Measurements from ENCODE around the gene TMEM238.

TMEM238 gene

DNA sequence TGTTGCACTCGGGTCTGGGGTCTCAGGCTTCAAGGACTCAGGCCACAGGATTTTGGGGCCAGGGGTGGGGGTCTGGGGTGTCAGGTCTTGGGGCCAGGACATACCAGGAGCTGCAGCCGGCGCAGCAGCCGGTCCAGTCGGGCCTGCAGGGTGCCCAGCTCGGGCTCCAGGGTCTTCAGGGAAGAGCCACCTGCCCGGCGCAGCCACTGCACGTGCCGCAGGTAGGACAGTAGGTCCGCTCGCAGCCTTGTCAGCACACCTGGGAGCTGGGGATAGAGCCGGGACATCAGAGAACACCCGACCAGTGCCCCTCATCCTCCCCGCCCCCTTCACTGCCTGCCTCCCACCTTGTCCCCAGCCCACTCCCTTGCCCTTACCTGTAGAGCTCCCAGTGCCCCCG is 16.0 kb downstream of the TMEM238 start:
- no peak overlapping the region for H3K27ac ChIP-seq (ENCODE audit: low read depth, low read length)
- no peaks in the 10 kb centered on the region for H3K9me2 ChIP-seq (replicated peaks; ENCODE audit: control insufficient read depth, low read length)
- no peak for TF ChIP-seq EZH2phosphoT487 (IDR thresholded peaks at IDR 0.05; ENCODE audit: borderline replicate concordance, low read length)
- TF ChIP-seq, protein P1, sequence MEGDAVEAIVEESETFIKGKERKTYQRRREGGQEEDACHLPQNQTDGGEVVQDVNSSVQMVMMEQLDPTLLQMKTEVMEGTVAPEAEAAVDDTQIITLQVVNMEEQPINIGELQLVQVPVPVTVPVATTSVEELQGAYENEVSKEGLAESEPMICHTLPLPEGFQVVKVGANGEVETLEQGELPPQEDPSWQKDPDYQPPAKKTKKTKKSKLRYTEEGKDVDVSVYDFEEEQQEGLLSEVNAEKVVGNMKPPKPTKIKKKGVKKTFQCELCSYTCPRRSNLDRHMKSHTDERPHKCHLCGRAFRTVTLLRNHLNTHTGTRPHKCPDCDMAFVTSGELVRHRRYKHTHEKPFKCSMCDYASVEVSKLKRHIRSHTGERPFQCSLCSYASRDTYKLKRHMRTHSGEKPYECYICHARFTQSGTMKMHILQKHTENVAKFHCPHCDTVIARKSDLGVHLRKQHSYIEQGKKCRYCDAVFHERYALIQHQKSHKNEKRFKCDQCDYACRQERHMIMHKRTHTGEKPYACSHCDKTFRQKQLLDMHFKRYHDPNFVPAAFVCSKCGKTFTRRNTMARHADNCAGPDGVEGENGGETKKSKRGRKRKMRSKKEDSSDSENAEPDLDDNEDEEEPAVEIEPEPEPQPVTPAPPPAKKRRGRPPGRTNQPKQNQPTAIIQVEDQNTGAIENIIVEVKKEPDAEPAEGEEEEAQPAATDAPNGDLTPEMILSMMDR (IDR thresholded peaks at IDR 0.05; ENCODE audit: low read depth, low read length, poor library complexity, severe bottlenecking) = no peak
- H3K4me1 ChIP-seq (ENCODE audit: control insufficient read depth, low read length) = peaks cover 11% of the 10 kb centered on the region
- H3K27me3 ChIP-seq (ENCODE audit: control insufficient read depth, low read length) = peaks cover 47% of the 10 kb centered on the region
- H3K4me3 ChIP-seq (ENCODE audit: low read length) = no peak overlapping the region
- H3F3A ChIP-seq (ENCODE audit: control insufficient read depth, insufficient read depth) = no peaks in the 10 kb centered on the region
- no peak overlapping the region for H3K4me2 ChIP-seq (ENCODE audit: low read length)
- H3K36me3 ChIP-seq (ENCODE audit: control insufficient read depth, low read length) = no peaks in the 10 kb centered on the region
- no peaks in the 10 kb centered on the region for H3K9me3 ChIP-seq (ENCODE audit: control insufficient read depth, insufficient read depth, low read length)
- no peaks in the 10 kb centered on the region for H3K79me2 ChIP-seq (ENCODE audit: control insufficient read depth, low read length)
- H4K20me1 ChIP-seq (ENCODE audit: control insufficient read depth, insufficient read depth, low read depth, low read length) = no peaks in the 10 kb centered on the region

DNA sequence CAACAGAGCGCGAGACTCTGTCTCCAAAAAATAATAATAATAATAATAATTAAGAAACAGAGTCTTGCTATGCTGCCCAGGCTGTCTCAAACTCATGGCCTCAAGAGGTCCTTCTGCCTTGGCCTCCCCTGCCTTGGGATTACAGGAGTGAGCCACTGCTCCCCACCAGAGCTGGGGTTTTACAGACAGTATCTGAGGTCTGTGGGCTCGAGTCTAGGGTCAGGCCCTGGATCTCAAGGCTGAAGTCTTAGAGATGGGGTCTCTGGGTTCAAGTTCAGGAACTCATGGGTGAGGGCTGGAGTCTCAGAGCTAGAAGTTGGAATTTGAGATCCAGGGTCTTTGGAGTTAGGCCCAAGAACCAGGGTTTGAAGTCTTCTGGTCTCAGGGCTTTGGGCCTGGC is 17.3 kb downstream of the TMEM238 start:
- Histone ChIP-seq H3K79me2 (ENCODE audit: control insufficient read depth, low read length) (no peaks in the 10 kb centered on the region), H3K36me3 (ENCODE audit: control insufficient read depth, low read length) (no peaks in the 10 kb centered on the region), H3K4me1 (ENCODE audit: control insufficient read depth, low read length) (peaks cover 11% of the 10 kb centered on the region), H3K9me3 (ENCODE audit: control insufficient read depth, insufficient read depth, low read length) (no peaks in the 10 kb centered on the region), H3K9me2 (replicated peaks; ENCODE audit: control insufficient read depth, low read length) (no peaks in the 10 kb centered on the region), H4K20me1 (ENCODE audit: control insufficient read depth, insufficient read depth, low read depth, low read length) (no peaks in the 10 kb centered on the region), H3K27me3 (ENCODE audit: control insufficient read depth, low read length) (peaks cover 34% of the 10 kb centered on the region), H3K4me2 (ENCODE audit: low read length) (no peak overlapping the region), H3K27ac (ENCODE audit: low read depth, low read length) (no peak overlapping the region), H3F3A (ENCODE audit: control insufficient read depth, insufficient read depth) (no peaks in the 10 kb centered on the region), H3K4me3 (ENCODE audit: low read length) (no peak overlapping the region)
- TF ChIP-seq, protein P1 (IDR thresholded peaks at IDR 0.05; ENCODE audit: low read depth, low read length, poor library complexity, severe bottlenecking) = no peak
- no peak for TF ChIP-seq EZH2phosphoT487 (IDR thresholded peaks at IDR 0.05; ENCODE audit: borderline replicate concordance, low read length)

DNA sequence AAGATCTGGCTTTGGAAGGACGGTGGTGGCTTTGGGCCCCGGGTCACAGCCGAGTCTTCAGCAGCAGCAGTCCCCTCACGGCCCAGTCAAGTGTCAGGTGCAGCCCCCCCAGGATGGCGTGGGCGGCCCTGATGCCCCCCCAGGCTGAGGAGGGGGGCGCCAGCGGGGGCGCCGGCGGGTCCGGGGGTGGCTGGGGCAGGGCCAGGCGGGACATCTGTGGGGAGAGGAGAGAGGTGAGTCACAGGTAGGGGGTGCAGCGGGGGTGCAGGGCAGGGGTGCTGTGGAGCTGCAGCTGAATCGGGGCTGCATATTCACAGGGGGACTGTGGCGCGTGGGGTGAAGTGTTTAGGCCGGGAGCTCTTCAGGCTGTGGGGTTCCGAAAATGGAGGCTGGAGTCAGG is 18.1 kb downstream of the TMEM238 start:
- H3K79me2 ChIP-seq (ENCODE audit: control insufficient read depth, low read length) = no peaks in the 10 kb centered on the region
- no peak for TF ChIP-seq EZH2phosphoT487 (IDR thresholded peaks at IDR 0.05; ENCODE audit: borderline replicate concordance, low read length)
- TF ChIP-seq, protein P1 (IDR thresholded peaks at IDR 0.05; ENCODE audit: low read depth, low read length, poor library complexity, severe bottlenecking) = no peak
- H3K27me3 ChIP-seq (ENCODE audit: control insufficient read depth, low read length) = peaks cover 29% of the 10 kb centered on the region
- no peaks in the 10 kb centered on the region for H3K9me3 ChIP-seq (ENCODE audit: control insufficient read depth, insufficient read depth, low read length)
- no peak overlapping the region for H3K4me2 ChIP-seq (ENCODE audit: low read length)
- no peak overlapping the region for H3K27ac ChIP-seq (ENCODE audit: low read depth, low read length)
- no peaks in the 10 kb centered on the region for H3K9me2 ChIP-seq (replicated peaks; ENCODE audit: control insufficient read depth, low read length)
- H3K36me3 ChIP-seq (ENCODE audit: control insufficient read depth, low read length) = no peaks in the 10 kb centered on the region
- no peaks in the 10 kb centered on the region for H3F3A ChIP-seq (ENCODE audit: control insufficient read depth, insufficient read depth)
- H3K4me1 ChIP-seq (ENCODE audit: control insufficient read depth, low read length) = peaks cover 11% of the 10 kb centered on the region
- H4K20me1 ChIP-seq (ENCODE audit: control insufficient read depth, insufficient read depth, low read depth, low read length) = no peaks in the 10 kb centered on the region
- no peak overlapping the region for H3K4me3 ChIP-seq (ENCODE audit: low read length)

DNA sequence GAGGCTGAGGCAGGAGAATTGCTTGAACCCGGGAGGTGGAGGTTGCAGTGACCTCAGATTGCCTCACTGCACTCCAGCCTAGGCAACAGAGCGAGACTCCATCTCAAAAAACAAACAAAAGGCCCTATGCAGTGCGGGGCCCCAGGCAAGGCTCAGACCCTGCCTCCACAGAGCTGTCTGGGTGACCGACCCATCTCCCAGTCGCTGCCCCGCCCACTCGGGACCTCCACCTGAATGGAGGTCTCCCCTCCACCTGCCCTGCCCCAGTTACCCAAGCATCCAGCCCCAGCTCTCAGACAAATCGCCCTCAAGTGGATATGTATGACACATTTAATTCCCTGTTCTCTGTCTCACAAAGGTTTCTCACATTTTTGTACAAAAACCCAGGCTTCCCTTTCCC is 18.8 kb downstream of the TMEM238 start:
- Histone ChIP-seq H3K4me3 (ENCODE audit: low read length) (no peak overlapping the region), H3K79me2 (ENCODE audit: control insufficient read depth, low read length) (no peaks in the 10 kb centered on the region), H3F3A (ENCODE audit: control insufficient read depth, insufficient read depth) (no peaks in the 10 kb centered on the region), H3K4me2 (ENCODE audit: low read length) (no peak overlapping the region), H3K9me3 (ENCODE audit: control insufficient read depth, insufficient read depth, low read length) (no peaks in the 10 kb centered on the region), H3K36me3 (ENCODE audit: control insufficient read depth, low read length) (no peaks in the 10 kb centered on the region), H3K4me1 (ENCODE audit: control insufficient read depth, low read length) (peaks cover 11% of the 10 kb centered on the region), H4K20me1 (ENCODE audit: control insufficient read depth, insufficient read depth, low read depth, low read length) (no peaks in the 10 kb centered on the region), H3K27me3 (ENCODE audit: control insufficient read depth, low read length) (peaks cover 23% of the 10 kb centered on the region), H3K9me2 (replicated peaks; ENCODE audit: control insufficient read depth, low read length) (no peaks in the 10 kb centered on the region), H3K27ac (ENCODE audit: low read depth, low read length) (no peak overlapping the region)
- TF ChIP-seq EZH2phosphoT487 (IDR thresholded peaks at IDR 0.05; ENCODE audit: borderline replicate concordance, low read length) = no peak
- TF ChIP-seq, protein P1 (IDR thresholded peaks at IDR 0.05; ENCODE audit: low read depth, low read length, poor library complexity, severe bottlenecking) = no peak

Measured in DOHH2 (cell line).